Measurements from ENCODE around the gene PLXNC1.
"Not testable (repeated sequence)": the region's sequence is repeated elsewhere in the genome, so short reads cannot be mapped to it uniquely, and the experiment has no call there.

Gene PLXNC1

DNA sequence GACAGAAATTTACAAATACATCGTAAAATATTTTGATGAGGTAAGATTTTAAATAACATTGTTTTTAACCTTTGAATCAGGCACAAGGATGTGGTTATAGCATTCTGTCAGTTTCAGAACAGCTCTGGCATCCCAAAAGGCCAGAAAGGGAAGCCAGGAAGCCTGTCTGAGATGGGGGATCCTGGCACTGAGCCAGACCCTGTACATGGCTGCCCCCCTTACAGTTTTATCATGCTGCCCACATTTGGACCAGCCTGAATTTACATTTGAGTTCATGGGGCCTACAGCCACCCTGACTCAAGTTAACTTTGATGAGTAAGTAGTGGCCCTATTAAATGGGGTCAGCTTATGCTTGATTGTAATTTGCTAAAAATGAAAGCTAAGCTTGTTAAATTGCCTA is 155.6 kb downstream of the PLXNC1 start:
- Histone ChIP-seq H3K27me3 (ENCODE audit: control insufficient read depth, insufficient read depth, low read length) (no peaks in the 10 kb centered on the region), H3K27ac (ENCODE audit: low read depth, low read length) (peak overlapping the region; percentile 13; the same call in 1 of the 2 replicates), H3K4me3 (ENCODE audit: low read depth, low read length) (no peak overlapping the region), H3K4me1 (ENCODE audit: control insufficient read depth, insufficient read depth, low read length) (peaks cover 25% of the 10 kb centered on the region), H3K9ac (ENCODE audit: low read length) (no peak overlapping the region), H3K9me3 (ENCODE audit: control insufficient read depth, insufficient read depth, low read depth, low read length) (no peaks in the 10 kb centered on the region), H3K36me3 (ENCODE audit: control insufficient read depth, insufficient read depth, low read length) (peaks cover 25% of the 10 kb centered on the region)

DNA sequence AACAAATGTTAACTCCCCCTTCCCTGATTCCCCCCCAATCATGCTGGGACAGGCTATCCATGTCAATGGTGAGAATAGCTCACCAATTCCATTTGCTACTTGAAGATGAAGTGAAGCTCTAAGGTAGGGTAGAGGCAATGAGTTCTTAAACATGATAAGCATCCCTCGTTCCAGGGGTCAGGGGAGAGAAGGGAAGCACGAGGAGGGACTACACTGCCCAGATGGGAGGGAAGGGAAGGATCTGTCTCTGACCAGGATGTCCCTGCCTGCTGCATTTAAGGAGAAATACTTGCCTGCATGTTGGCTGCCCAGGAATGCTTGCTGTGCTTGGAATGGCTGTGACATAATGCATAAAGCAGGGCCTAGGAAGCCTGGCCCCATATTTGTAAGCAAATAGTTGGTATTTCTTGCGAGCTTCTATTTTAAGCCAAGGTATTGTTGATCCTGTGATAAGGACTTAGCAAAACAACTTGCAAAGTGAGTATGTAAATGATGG is 156.2 kb downstream of the PLXNC1 start:
- no peak overlapping the region for H3K4me3 ChIP-seq (ENCODE audit: low read depth, low read length)
- peaks cover 25% of the 10 kb centered on the region for H3K4me1 ChIP-seq (ENCODE audit: control insufficient read depth, insufficient read depth, low read length)
- H3K36me3 ChIP-seq (ENCODE audit: control insufficient read depth, insufficient read depth, low read length) = peaks cover 28% of the 10 kb centered on the region
- no peaks in the 10 kb centered on the region for H3K9me3 ChIP-seq (ENCODE audit: control insufficient read depth, insufficient read depth, low read depth, low read length)
- H3K27me3 ChIP-seq (ENCODE audit: control insufficient read depth, insufficient read depth, low read length) = no peaks in the 10 kb centered on the region
- 0 out of 2 replicates have a peak overlapping the region, but pooled peaks have one; percentile 49 for H3K27ac ChIP-seq (ENCODE audit: low read depth, low read length)
- H3K9ac ChIP-seq (ENCODE audit: low read length) = no peak overlapping the region

DNA sequence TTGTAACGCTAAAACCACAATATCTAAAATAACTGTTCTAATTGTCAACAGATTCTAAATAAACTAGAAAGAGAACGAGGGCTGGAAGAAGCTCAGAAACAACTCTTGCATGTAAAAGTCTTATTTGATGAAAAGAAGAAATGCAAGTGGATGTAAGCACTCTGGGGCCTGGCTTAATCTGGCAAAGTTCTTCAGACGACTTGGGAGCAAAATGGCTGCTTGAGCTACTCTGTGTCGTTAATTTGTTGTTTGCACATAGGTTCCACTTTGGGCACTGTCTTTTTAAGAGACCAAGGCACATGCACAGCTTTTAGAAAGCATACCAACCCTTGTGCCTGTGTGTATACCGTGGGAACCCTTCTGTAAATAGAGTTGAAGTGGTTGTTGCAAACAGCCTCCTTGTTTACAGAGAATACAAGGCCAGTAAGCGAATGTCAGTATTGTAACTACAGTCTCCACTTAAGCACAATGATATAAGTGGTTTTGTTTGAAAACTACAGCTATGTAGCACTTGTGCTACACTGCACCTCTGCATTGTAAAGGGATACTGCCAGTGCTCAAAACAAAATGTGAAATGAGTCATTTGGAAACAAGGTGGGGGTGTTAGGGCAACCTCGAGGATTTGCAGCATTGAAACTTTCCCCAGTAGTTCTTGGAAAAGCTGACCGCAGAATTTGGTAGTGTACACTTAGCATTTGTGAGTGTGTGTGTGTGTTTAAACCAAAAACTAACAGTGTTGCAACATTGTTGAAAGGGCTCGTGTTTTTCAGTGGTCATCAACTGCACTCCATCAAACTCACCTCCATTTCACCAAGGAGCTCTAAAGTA is 157.0 kb downstream of the PLXNC1 start:
- Histone ChIP-seq H3K27ac (ENCODE audit: low read depth, low read length) (peak overlapping the region; percentile 49; the same call in 1 of the 2 replicates), H3K36me3 (ENCODE audit: control insufficient read depth, insufficient read depth, low read length) (peaks cover 25% of the 10 kb centered on the region), H3K4me3 (ENCODE audit: low read depth, low read length) (no peak overlapping the region), H3K27me3 (ENCODE audit: control insufficient read depth, insufficient read depth, low read length) (no peaks in the 10 kb centered on the region), H3K9ac (ENCODE audit: low read length) (no peak overlapping the region), H3K9me3 (ENCODE audit: control insufficient read depth, insufficient read depth, low read depth, low read length) (no peaks in the 10 kb centered on the region), H3K4me1 (ENCODE audit: control insufficient read depth, insufficient read depth, low read length) (peaks cover 25% of the 10 kb centered on the region)

GRCh38 chr12:94308612-94309011 is 160.2 kb downstream of the PLXNC1 start:
- peaks cover 30% of the 10 kb centered on the region for H3K36me3 ChIP-seq (ENCODE audit: control insufficient read depth, insufficient read depth, low read length)
- no peaks in the 10 kb centered on the region for H3K27me3 ChIP-seq (ENCODE audit: control insufficient read depth, insufficient read depth, low read length)
- H3K9me3 ChIP-seq (ENCODE audit: control insufficient read depth, insufficient read depth, low read depth, low read length) = no peaks in the 10 kb centered on the region
- H3K27ac ChIP-seq (ENCODE audit: low read depth, low read length) = no peak overlapping the region
- H3K9ac ChIP-seq (ENCODE audit: low read length) = no peak overlapping the region
- H3K4me1 ChIP-seq (ENCODE audit: control insufficient read depth, insufficient read depth, low read length) = peaks cover 24% of the 10 kb centered on the region
- no peak overlapping the region for H3K4me3 ChIP-seq (ENCODE audit: low read depth, low read length)

DNA sequence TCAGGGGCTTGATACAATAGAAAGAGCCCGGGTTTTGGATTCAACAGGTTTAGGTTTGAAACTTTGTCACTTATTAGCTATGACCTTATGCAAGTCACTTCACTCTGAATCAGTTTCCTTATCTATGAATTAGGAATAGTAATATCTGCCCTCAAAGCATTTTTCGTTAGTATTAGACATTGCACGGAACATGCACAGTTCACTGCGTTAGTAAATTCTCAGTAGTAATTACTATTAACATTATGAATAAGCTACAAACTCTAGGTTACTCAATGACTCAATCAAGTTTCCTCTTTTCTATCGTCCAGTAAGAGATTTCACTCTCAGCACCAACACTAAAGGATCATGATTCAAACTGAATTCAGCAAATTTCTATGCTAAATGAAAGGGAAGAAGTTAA is 161.0 kb downstream of the PLXNC1 start:
- Histone ChIP-seq H3K9me3 (ENCODE audit: control insufficient read depth, insufficient read depth, low read depth, low read length) (no peaks in the 10 kb centered on the region), H3K4me1 (ENCODE audit: control insufficient read depth, insufficient read depth, low read length) (peaks cover 16% of the 10 kb centered on the region), H3K4me3 (ENCODE audit: low read depth, low read length) (no peak overlapping the region), H3K27me3 (ENCODE audit: control insufficient read depth, insufficient read depth, low read length) (no peaks in the 10 kb centered on the region), H3K9ac (ENCODE audit: low read length) (no peak overlapping the region), H3K36me3 (ENCODE audit: control insufficient read depth, insufficient read depth, low read length) (peaks cover 30% of the 10 kb centered on the region), H3K27ac (ENCODE audit: low read depth, low read length) (no peak overlapping the region)

DNA sequence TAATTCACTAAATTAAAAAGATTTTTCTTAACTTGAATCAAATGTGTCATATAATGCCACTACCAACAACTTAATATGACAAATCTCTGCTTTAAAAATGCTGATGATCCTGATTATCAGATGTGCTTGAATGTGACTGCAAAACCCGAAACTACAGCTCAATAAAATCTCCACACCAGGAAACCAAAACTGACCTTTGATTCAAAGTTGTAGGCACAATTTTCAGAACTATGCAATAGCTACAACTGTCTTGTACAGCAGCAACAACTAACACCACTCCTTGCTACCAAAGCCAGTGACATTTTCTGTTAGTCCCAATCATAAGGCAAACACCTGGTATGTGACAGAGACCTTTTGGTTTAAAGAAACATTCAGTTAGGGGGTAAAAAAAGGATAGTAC is 164.0 kb downstream of the PLXNC1 start:
- Histone ChIP-seq H3K27me3 (ENCODE audit: control insufficient read depth, insufficient read depth, low read length) (no peaks in the 10 kb centered on the region), H3K4me1 (ENCODE audit: control insufficient read depth, insufficient read depth, low read length) (no peaks in the 10 kb centered on the region), H3K27ac (ENCODE audit: low read depth, low read length) (no peak overlapping the region), H3K9me3 (ENCODE audit: control insufficient read depth, insufficient read depth, low read depth, low read length) (peaks cover 10% of the 10 kb centered on the region), H3K36me3 (ENCODE audit: control insufficient read depth, insufficient read depth, low read length) (peaks cover 22% of the 10 kb centered on the region), H3K9ac (ENCODE audit: low read length) (no peak overlapping the region), H3K4me3 (ENCODE audit: low read depth, low read length) (no peak overlapping the region)

DNA sequence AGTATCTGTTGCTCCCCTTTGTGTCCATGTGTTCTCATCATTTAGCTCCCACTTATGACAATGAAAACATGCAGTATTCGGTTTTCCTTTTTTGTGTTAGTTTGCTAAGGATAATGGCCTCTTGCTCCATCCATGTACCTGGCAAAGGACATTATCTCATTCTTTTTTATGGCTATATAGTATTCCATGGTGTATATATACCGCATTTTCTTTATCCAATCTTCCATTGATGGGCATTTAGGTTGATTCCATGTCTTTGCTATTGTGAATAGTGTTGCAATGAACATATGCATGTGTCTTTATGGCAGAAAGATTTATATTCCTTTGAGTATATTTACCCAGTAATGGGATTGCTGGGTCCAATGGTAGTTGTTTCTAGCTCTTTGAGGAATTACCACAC is 168.2 kb downstream of the PLXNC1 start:
- not testable (repeated sequence) for H3K9ac ChIP-seq (ENCODE audit: low read length); H3K27me3 ChIP-seq (ENCODE audit: control insufficient read depth, insufficient read depth, low read length); H3K4me1 ChIP-seq (ENCODE audit: control insufficient read depth, insufficient read depth, low read length); H3K4me3 ChIP-seq (ENCODE audit: low read depth, low read length); H3K27ac ChIP-seq (ENCODE audit: low read depth, low read length)
- Histone ChIP-seq H3K9me3 (ENCODE audit: control insufficient read depth, insufficient read depth, low read depth, low read length) (peaks cover 51% of the 10 kb centered on the region), H3K36me3 (ENCODE audit: control insufficient read depth, insufficient read depth, low read length) (peaks cover 17% of the 10 kb centered on the region)

- Histone ChIP-seq H3K27me3 (ENCODE audit: control insufficient read depth, insufficient read depth, low read length) (no peaks in the 10 kb centered on the region), H3K36me3 (ENCODE audit: control insufficient read depth, insufficient read depth, low read length) (peaks cover 29% of the 10 kb centered on the region), H3K27ac (ENCODE audit: low read depth, low read length) (no peak overlapping the region), H3K4me1 (ENCODE audit: control insufficient read depth, insufficient read depth, low read length) (no peaks in the 10 kb centered on the region), H3K9ac (ENCODE audit: low read length) (no peak overlapping the region), H3K4me3 (ENCODE audit: low read depth, low read length) (no peak overlapping the region), H3K9me3 (ENCODE audit: control insufficient read depth, insufficient read depth, low read depth, low read length) (peaks cover 64% of the 10 kb centered on the region)
Observed at GRCh38 chr12:94318181-94318580, 169.8 kb downstream of the PLXNC1 start.

DNA sequence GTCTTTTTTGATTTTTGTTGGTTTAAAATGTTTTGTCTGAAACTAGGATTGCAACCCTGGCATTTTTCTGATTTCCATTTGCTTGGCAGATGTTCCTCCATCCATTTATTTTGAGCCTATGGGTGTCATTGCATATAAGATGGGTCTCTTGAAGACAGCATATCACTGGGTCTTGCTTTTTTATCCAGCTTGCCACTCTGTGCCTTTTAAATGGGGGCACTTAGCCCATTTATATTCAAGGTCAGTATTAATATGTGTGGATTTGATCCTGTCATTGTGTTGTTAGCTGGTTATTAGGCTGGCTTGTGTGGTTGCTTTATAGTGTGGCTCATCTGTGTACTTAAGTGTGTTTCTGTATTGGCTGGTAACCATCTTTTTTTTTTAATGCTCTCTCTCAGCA is 171.7 kb downstream of the PLXNC1 start:
- Histone ChIP-seq H3K4me1 (ENCODE audit: control insufficient read depth, insufficient read depth, low read length) (no peaks in the 10 kb centered on the region), H3K27ac (ENCODE audit: low read depth, low read length) (no peak overlapping the region), H3K4me3 (ENCODE audit: low read depth, low read length) (no peak overlapping the region), H3K9ac (ENCODE audit: low read length) (no peak overlapping the region), H3K27me3 (ENCODE audit: control insufficient read depth, insufficient read depth, low read length) (no peaks in the 10 kb centered on the region), H3K9me3 (ENCODE audit: control insufficient read depth, insufficient read depth, low read depth, low read length) (peaks cover 64% of the 10 kb centered on the region), H3K36me3 (ENCODE audit: control insufficient read depth, insufficient read depth, low read length) (peaks cover 43% of the 10 kb centered on the region)

DNA sequence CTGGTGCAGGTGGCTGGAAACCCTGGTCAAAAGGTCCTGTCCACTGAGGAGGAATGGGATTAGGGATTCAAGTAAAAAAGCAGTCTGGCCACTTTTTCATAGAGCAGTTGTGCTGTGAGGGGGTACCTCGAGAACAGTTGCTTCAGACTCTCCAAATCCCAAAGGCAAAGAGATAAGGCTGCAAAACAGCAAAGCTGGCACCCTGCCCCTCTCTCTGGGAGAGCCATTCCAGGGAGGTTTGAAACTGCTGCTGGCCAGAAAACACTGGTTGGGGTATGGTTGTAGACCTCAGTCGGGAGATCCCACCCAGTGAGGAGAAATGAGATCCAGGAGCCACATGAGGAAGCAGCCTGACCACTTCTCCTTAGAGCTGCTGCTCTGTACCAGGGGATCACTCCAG is 174.0 kb downstream of the PLXNC1 start:
- Histone ChIP-seq H3K27ac (ENCODE audit: low read depth, low read length) (no peak overlapping the region), H3K27me3 (ENCODE audit: control insufficient read depth, insufficient read depth, low read length) (no peaks in the 10 kb centered on the region), H3K4me3 (ENCODE audit: low read depth, low read length) (no peak overlapping the region), H3K9ac (ENCODE audit: low read length) (no peak overlapping the region), H3K9me3 (ENCODE audit: control insufficient read depth, insufficient read depth, low read depth, low read length) (peaks cover 54% of the 10 kb centered on the region), H3K36me3 (ENCODE audit: control insufficient read depth, insufficient read depth, low read length) (peaks cover 47% of the 10 kb centered on the region), H3K4me1 (ENCODE audit: control insufficient read depth, insufficient read depth, low read length) (no peaks in the 10 kb centered on the region)

DNA sequence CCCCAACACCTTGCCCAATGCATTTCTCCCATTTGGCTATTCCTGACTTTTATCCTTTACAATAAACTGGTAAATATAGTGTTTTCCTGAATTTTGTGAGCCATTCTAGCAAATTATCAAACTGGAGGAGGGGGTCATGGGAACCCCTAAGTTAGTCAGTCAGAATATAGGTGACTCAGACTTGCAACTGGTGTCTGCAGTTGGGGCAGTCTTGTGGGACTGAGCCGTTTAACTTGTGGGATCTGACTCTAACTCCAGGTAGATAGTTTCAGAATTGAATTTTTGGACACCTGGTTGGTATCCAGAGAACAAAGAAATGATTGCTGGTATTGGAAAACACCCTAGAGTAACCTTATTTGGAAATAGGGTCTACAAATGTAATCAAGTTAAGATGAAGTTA is 177.9 kb downstream of the PLXNC1 start:
- H3K9ac ChIP-seq (ENCODE audit: low read length) = no peak overlapping the region
- H3K9me3 ChIP-seq (ENCODE audit: control insufficient read depth, insufficient read depth, low read depth, low read length) = peaks cover 17% of the 10 kb centered on the region
- H3K27me3 ChIP-seq (ENCODE audit: control insufficient read depth, insufficient read depth, low read length) = no peaks in the 10 kb centered on the region
- H3K4me3 ChIP-seq (ENCODE audit: low read depth, low read length) = no peak overlapping the region
- no peak overlapping the region for H3K27ac ChIP-seq (ENCODE audit: low read depth, low read length)
- no peaks in the 10 kb centered on the region for H3K4me1 ChIP-seq (ENCODE audit: control insufficient read depth, insufficient read depth, low read length)
- peaks cover 49% of the 10 kb centered on the region for H3K36me3 ChIP-seq (ENCODE audit: control insufficient read depth, insufficient read depth, low read length)
